Heart left ventricle (tissue), 16 donors: ENCODE results near the gene DGKB. TPM values are rescaled to one million over a fixed set of nuclear protein-coding genes. Genes with fewer than 3 reads are reported as not detected.

Experiments
- ATAC-seq, 4 donors: fragments of 200-7000 bp; cut with Tn5 transposase; one replicate each; pipeline ENCODE4 v1.9.1; 2020 to 2022; ENCODE audit warnings: moderate library complexity in 4 of 4, mild to moderate bottlenecking in 3 of 4, moderate number of reproducible peaks in 1 of 4
- DNase-seq, 5 donors: peaks; one replicate each; pipeline ENCODE4 v3.0.0-alpha.2; 2020
- H3K27ac ChIP-seq, 12 donors: fragments of 200-600 bp; sonication (generic) in 4 of 12; one replicate each; pipeline versions ENCODE4 v1.5.0 to v1.8.0; 2016 to 2022; ENCODE audit warnings: mild to moderate bottlenecking in 2 of 12
- H3K27me3 ChIP-seq, 9 donors: fragments of 200-600 bp; sonication (generic) in 2 of 9; one replicate each; pipeline versions ENCODE4 v1.5.1 to v1.8.0; 2016 to 2022; ENCODE audit warnings: mild to moderate bottlenecking in 3 of 9
- H3K36me3 ChIP-seq, 9 donors: fragments of 200-600 bp; sonication (generic) in 2 of 9; one replicate each; pipeline versions ENCODE4 v1.5.0 to v1.8.0; 2018 to 2022; ENCODE audit warnings: mild to moderate bottlenecking in 2 of 9
- H3K4me1 ChIP-seq, 12 donors: fragments of 200-600 bp; sonication (generic) in 4 of 12; one replicate each; pipeline versions ENCODE4 v1.5.0 to v1.8.0; 2016 to 2022; ENCODE audit warnings: mild to moderate bottlenecking in 3 of 12
- H3K4me3 ChIP-seq, 12 donors: fragments of 200-600 bp; sonication (generic) in 4 of 12; one replicate each; pipeline versions ENCODE4 v1.5.0 to v1.8.0; 2017 to 2022; ENCODE audit warnings: mild to moderate bottlenecking in 9 of 12, moderate library complexity in 4 of 12
- H3K9me3 ChIP-seq, 12 donors: fragments of 200-600 bp; sonication (generic) in 4 of 12; one replicate each; pipeline versions ENCODE4 v1.5.0 to v1.8.0; 2016 to 2022; ENCODE audit warnings: mild to moderate bottlenecking in 1 of 12
- POLR2A ChIP-seq, 2 donors: fragments of 450-650 bp; IDR thresholded peaks; one replicate each; pipeline ENCODE4 v1.6.1; 2017; ENCODE audit warnings: antibody characterized with exemption in 2 of 2, mild to moderate bottlenecking in 2 of 2, moderate library complexity in 2 of 2
- WGBS, 4 donors: extraction: QIAGEN DNeasy Blood & Tissue Kit in 2 of 4; methylation state at CpG; one replicate each; pipeline versions ENCODE4 v1.1.5 to v1.1.7; 2013 to 2018; 5-methylcytosine and 5-hydroxymethylcytosine counted together
- intact Hi-C, 10 donors: fragments of 100-400 bp; cut with DNase I; formaldehyde crosslinking; loops; one replicate each; pipeline versions ENCODE4 v1.11.1 to v1.14.2; 2022
- polyA plus RNA-seq, 2 donors: library from polyadenylated mRNA; stranded (reverse); fragments of 200-250 nt; gene quantifications; one replicate each; pipeline ENCODE4 v1.2.3, GENCODE V29; 2013
- total RNA-seq, 9 donors: library from RNA; depleted of rRNA in 2 of 9; stranded (reverse); fragments of >200 nt in 2 of 9; fragmentation: NEBNext Ultra II Directional in 3 of 9; extraction: Animal tissue kit (Norgen Biotek cat#: 25700) in 3 of 9; gene quantifications; one replicate each; pipeline versions ENCODE4 v1.1.0 to v1.2.4, GENCODE V29; 2016 to 2023
- TF ChIP-seq, protein P1 (sequence below), 12 donors: fragments of 200-600 bp; sonication (generic) in 4 of 12; IDR thresholded peaks; one replicate each; pipeline versions ENCODE4 v1.5.0 to v1.8.0; 2018 to 2022; ENCODE audit warnings: antibody characterized with exemption in 12 of 12, mild to moderate bottlenecking in 5 of 12
- donor health status: ischemic (EF 13 %, LVEDD 7.1; RV severe dilation, severe dysfunction).
- donor health status: healthy with polysubstance abuse.
- donor health status: DM: no; HTN: yes; CAD: no.
- donor health status: DM: no; HTN: no; CAD: no.
- donor health status: ischemic (EF 25% LVEDD 6.9; RV normal size, moderate dysfunction).
- donor health status: ischemic (EF 25% LVEDD 5.7; RV mildly dilated, moderate dysfunction).
- donor health status: healthy.
- donor health status: DM: yes; HTN: yes; CAD: no.
- donor health status: ischemic (EF 35%, LVEDD 5.7; RV mildly dilated, moderate dysfunction).
- donor health status: nonischemic (EF 11% LVEDD 7.7; RV severe dilation, severe dysfunction).
- donor health status: DM: yes; HTN: yes; CAD: no.
- donor health status: PGD.
- donor health status: ischemic (EF 29% LVEDD 5.4; RV normal size, mild dysfunction).
- donor health status: nonischemic (EF 23%, LVEDD 6.1; RV moderate dilation, normal function).

DGKB gene
- total and polyA plus RNA-seq, 11 donors: 0.08 to 1.6 (median 0.47) TPM; not detected in 1

DNA sequence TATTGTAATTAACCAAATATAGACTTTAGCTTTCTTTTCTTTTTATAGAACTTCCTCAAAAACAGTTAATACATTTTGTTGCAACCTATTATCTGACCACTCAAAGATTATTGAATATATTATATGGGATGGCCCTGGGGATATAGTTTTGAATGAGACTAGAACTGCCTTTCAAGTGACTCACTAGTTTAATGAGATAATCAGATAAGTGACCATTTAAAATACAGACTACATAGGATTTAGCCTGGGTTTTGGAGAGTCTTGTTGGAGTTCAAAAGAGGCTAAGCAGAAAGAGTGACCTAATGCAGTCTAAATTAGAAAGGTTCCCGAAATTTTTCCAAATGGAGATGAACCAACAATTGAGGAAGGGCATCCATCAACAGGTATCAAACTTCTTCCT lies 607.9 kb downstream of the DGKB start:
- Histone ChIP-seq H3K36me3 (no peaks in the 10 kb centered on the region), H3K27me3 (no peaks in the 10 kb centered on the region), H3K4me3 (no peak overlapping the region), H3K9me3 (peaks cover 0 to 6% (median 0%) of the 10 kb centered on the region in 12 donors), H3K27ac (no peak overlapping the region), H3K4me1 (no peaks in the 10 kb centered on the region)
- TF ChIP-seq POLR2A (IDR thresholded peaks at IDR 0.05): no peak
- TF ChIP-seq, protein P1, sequence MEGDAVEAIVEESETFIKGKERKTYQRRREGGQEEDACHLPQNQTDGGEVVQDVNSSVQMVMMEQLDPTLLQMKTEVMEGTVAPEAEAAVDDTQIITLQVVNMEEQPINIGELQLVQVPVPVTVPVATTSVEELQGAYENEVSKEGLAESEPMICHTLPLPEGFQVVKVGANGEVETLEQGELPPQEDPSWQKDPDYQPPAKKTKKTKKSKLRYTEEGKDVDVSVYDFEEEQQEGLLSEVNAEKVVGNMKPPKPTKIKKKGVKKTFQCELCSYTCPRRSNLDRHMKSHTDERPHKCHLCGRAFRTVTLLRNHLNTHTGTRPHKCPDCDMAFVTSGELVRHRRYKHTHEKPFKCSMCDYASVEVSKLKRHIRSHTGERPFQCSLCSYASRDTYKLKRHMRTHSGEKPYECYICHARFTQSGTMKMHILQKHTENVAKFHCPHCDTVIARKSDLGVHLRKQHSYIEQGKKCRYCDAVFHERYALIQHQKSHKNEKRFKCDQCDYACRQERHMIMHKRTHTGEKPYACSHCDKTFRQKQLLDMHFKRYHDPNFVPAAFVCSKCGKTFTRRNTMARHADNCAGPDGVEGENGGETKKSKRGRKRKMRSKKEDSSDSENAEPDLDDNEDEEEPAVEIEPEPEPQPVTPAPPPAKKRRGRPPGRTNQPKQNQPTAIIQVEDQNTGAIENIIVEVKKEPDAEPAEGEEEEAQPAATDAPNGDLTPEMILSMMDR (IDR thresholded peaks at IDR 0.05): no peak
- 68 to 84% (median 77%) methylated on average over 1 of the region's 1 CpG for WGBS, 4 donors
- DNase-seq (no peak), ATAC-seq (no peak)
- intact Hi-C loops: no loop called here

DNA sequence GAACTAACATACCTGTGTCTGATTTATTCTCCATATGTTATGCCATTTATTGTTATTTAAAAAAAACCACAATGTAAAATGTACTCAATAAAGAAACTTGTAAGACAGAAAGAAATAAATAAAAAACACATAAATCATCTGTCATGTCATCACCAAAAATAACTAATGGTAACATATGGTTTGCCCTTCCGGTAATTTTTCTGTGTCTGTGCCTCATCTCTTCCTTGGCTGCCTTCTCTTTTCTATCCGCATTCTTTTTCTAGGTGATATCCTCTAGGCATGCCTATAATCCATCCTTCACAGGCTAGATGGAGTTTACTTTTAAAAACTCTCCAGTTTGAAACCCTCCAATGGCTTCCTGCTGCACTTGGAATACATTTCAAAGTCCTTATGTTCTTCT lies 609.1 kb downstream of the DGKB start:
- Histone ChIP-seq H3K4me1 (peaks cover 0 to 6% (median 0%) of the 10 kb centered on the region in 12 donors), H3K36me3 (no peaks in the 10 kb centered on the region), H3K4me3 (no peak overlapping the region), H3K9me3 (peaks cover 0 to 6% (median 0%) of the 10 kb centered on the region in 12 donors), H3K27ac (no peak overlapping the region), H3K27me3 (no peaks in the 10 kb centered on the region)
- ATAC-seq (no peak), DNase-seq (no peak)
- WGBS, 4 donors: 80 to 91% (median 83%) methylated on average over 2 of the region's 2 CpGs
- no peak for TF ChIP-seq POLR2A (IDR thresholded peaks at IDR 0.05)
- TF ChIP-seq, protein P1 (IDR thresholded peaks at IDR 0.05): no peak
- intact Hi-C loops: no loop called here

DNA sequence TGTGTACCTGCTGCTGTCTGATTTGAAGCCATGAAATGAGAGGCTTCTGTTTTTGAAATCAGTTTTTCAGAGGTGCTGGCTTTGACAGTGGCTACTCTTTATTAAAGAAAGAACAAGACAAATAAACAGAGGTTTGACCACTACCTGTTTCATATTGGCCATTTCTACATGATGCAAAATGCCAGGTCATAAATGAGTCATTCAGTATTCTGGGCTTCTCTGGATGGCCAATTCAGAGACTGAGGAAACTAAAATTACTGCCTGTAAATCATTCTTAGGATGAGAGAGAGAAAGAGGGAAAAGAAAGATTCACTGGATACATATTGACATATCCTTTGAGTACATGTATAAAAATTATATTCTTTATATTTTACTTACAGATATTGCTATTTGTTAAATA lies 609.8 kb downstream of the DGKB start:
- peaks cover 0 to 5% (median 0%) of the 10 kb centered on the region in 12 donors for H3K9me3 ChIP-seq
- TF ChIP-seq POLR2A (IDR thresholded peaks at IDR 0.05): no peak
- TF ChIP-seq, protein P1 (IDR thresholded peaks at IDR 0.05): no peak
- no peaks in the 10 kb centered on the region for H3K36me3 ChIP-seq
- intact Hi-C loops: no loop called here
- peaks cover 0 to 6% (median 0%) of the 10 kb centered on the region in 12 donors for H3K4me1 ChIP-seq
- ATAC-seq: no peak
- H3K27me3 ChIP-seq: no peaks in the 10 kb centered on the region
- DNase-seq: no peak
- no peak overlapping the region for H3K4me3 ChIP-seq
- H3K27ac ChIP-seq: no peak overlapping the region

DNA sequence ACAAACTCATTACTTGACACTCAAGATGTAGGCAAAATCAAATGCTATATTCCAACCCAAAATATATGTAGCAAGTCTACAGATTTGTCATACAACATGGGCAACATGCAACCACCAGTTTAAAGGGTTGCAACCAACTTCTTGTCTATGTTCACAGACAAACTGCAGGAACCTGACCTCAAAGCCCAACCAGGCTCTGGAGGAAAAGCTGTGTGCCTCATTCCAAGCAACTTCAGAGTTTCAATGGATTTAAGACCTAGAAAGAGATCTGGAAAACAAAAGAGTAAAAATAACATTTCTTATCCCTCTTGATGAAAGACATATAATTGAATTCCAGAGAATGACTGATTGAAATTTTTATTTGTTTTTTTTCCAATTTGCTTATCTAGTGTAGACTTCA lies 612.6 kb downstream of the DGKB start:
- DNase-seq (no peak), ATAC-seq (no peak)
- Histone ChIP-seq H3K27ac (no peak overlapping the region), H3K4me3 (no peak overlapping the region), H3K27me3 (no peaks in the 10 kb centered on the region), H3K36me3 (no peaks in the 10 kb centered on the region), H3K9me3 (no peaks in the 10 kb centered on the region), H3K4me1 (peaks cover 0 to 6% (median 0%) of the 10 kb centered on the region in 12 donors)
- intact Hi-C loops: no loop called here
- TF ChIP-seq, protein P1 (IDR thresholded peaks at IDR 0.05): no peak
- TF ChIP-seq POLR2A (IDR thresholded peaks at IDR 0.05): no peak
